H9 (cell line): ENCODE measurements around the gene STPG3. TPM values are rescaled to one million over a fixed set of nuclear protein-coding genes. Genes with fewer than 3 reads are reported as not detected.
A peak's percentile ranks its signal among the peaks of the same experiment; 100 is the strongest.

Experiments
- DNase-seq: peaks from one replicate; pipeline ENCODE4 v3.0.0-alpha.2; 2017
- H2AFZ ChIP-seq: one replicate; pipeline ENCODE4 v1.6.1; 2013; ENCODE audit warnings: mild to moderate bottlenecking, low read length, control low read depth, moderate library complexity
- H2AK5ac ChIP-seq: 2 replicates; pipeline ENCODE4 v1.6.1; 2013; ENCODE audit warnings: low read length, control low read depth, mixed read lengths; ENCODE audit not compliant: insufficient read length
- H2BK120ac ChIP-seq: one replicate; pipeline ENCODE4 v1.6.1; 2013; ENCODE audit warnings: low read depth, mild to moderate bottlenecking, low read length, control low read depth, inconsistent platforms; ENCODE audit not compliant: poor library complexity, severe bottlenecking
- H2BK12ac ChIP-seq: 2 replicates; pipeline ENCODE4 v1.6.1; 2013; ENCODE audit warnings: low read length, control low read depth, mixed read lengths, low read depth; ENCODE audit not compliant: insufficient read length
- H2BK15ac ChIP-seq: 2 replicates; pipeline ENCODE4 v1.6.1; 2013; ENCODE audit warnings: low read depth, low read length, control low read depth
- H2BK20ac ChIP-seq: one replicate; pipeline ENCODE4 v1.6.1; 2013; ENCODE audit warnings: low read depth, mild to moderate bottlenecking, low read length, control low read depth, inconsistent platforms; ENCODE audit not compliant: poor library complexity, severe bottlenecking
- H2BK5ac ChIP-seq: 2 replicates; pipeline ENCODE4 v1.6.1; 2013; ENCODE audit warnings: low read length, control low read depth, mixed read lengths; ENCODE audit not compliant: insufficient read length
- H3K14ac ChIP-seq: 2 replicates; pipeline ENCODE4 v1.6.1; 2013; ENCODE audit warnings: low read length, control low read depth; ENCODE audit not compliant: insufficient read depth
- H3K18ac ChIP-seq: 2 replicates; pipeline ENCODE4 v1.6.1; 2013; ENCODE audit warnings: low read depth, mild to moderate bottlenecking, mixed read lengths, low read length, control low read depth; ENCODE audit not compliant: insufficient read length
- H3K23ac ChIP-seq: 2 replicates; pipeline ENCODE4 v1.6.1; 2013; ENCODE audit warnings: low read length, control low read depth, mixed read lengths, low read depth; ENCODE audit not compliant: insufficient read length
- H3K23me2 ChIP-seq: 2 replicates; pipeline ENCODE4 v1.6.1; 2013; ENCODE audit warnings: low read depth, mild to moderate bottlenecking, mixed read lengths, low read length, control low read depth; ENCODE audit not compliant: insufficient read length, poor library complexity, severe bottlenecking
- H3K27ac ChIP-seq: 2 replicates; pipeline ENCODE4 v1.5.1; 2013; ENCODE audit warnings: low read length, control low read depth, mixed read lengths, low read depth; ENCODE audit not compliant: insufficient read length
- H3K27me3 ChIP-seq: 2 replicates; pipeline ENCODE4 v1.6.1; 2013; ENCODE audit warnings: low read length, control low read depth, inconsistent platforms; ENCODE audit not compliant: insufficient read depth
- H3K4ac ChIP-seq: 2 replicates; pipeline ENCODE4 v1.6.1; 2013; ENCODE audit warnings: low read depth, mild to moderate bottlenecking, control low read depth, inconsistent platforms, low read length, moderate library complexity
- H3K4me1 ChIP-seq: 2 replicates; pipeline ENCODE4 v1.6.1; 2013; ENCODE audit warnings: low read length, control low read depth, inconsistent platforms; ENCODE audit not compliant: insufficient read depth
- H3K4me2 ChIP-seq: 2 replicates; pipeline ENCODE4 v1.6.1; 2013; ENCODE audit warnings: low read length, control low read depth, mixed read lengths; ENCODE audit not compliant: insufficient read length, insufficient read depth
- H3K56ac ChIP-seq: 2 replicates; pipeline ENCODE4 v1.6.1; 2013; ENCODE audit warnings: low read depth, mild to moderate bottlenecking, mixed read lengths, low read length, control low read depth; ENCODE audit not compliant: insufficient read length
- H3K79me1 ChIP-seq: 2 replicates; pipeline ENCODE4 v1.6.1; 2013; ENCODE audit warnings: low read depth, mild to moderate bottlenecking, moderate library complexity, low read length, control low read depth, inconsistent platforms; ENCODE audit not compliant: insufficient read depth, poor library complexity, severe bottlenecking
- H3K79me2 ChIP-seq: 2 replicates; pipeline ENCODE4 v1.6.1; 2013; ENCODE audit warnings: low read length, control low read depth, inconsistent platforms; ENCODE audit not compliant: insufficient read depth
- H3K9ac ChIP-seq: 2 replicates; pipeline ENCODE4 v1.6.1; 2013; ENCODE audit warnings: low read length, control low read depth, mixed read lengths; ENCODE audit not compliant: insufficient read length; ENCODE audit errors: extremely low read depth
- H3K9me3 ChIP-seq: one replicate; pipeline ENCODE4 v1.6.1; 2013; ENCODE audit warnings: low read depth, low read length, inconsistent platforms; ENCODE audit not compliant: control insufficient read depth
- H3T11ph ChIP-seq: one replicate; pipeline ENCODE4 v1.6.1; 2013; ENCODE audit warnings: mild to moderate bottlenecking, low read length, control low read depth, inconsistent platforms
- H4K20me1 ChIP-seq: one replicate; pipeline ENCODE4 v1.6.1; 2013; ENCODE audit not compliant: control insufficient read depth, insufficient read length, insufficient read depth
- H4K5ac ChIP-seq: 2 replicates; pipeline ENCODE4 v1.6.1; 2013; ENCODE audit warnings: low read depth, mild to moderate bottlenecking, mixed read lengths, low read length, control low read depth; ENCODE audit not compliant: insufficient read length
- H4K8ac ChIP-seq: replicated peaks from 2 replicates; pipeline ENCODE4 v1.6.1; 2013; ENCODE audit warnings: low read length, control low read depth, mixed read lengths, low read depth; ENCODE audit not compliant: insufficient read length
- H4K91ac ChIP-seq: 2 replicates; pipeline ENCODE4 v1.6.1; 2013; ENCODE audit warnings: low read depth, mild to moderate bottlenecking, moderate library complexity, mixed read lengths, low read length, control low read depth; ENCODE audit not compliant: insufficient read length
- H3K27ac Mint-ChIP-seq, 3 experiments: 2 replicates in 2 of 3; 3 replicates in 1 of 3; pipeline ENCODE4 v1.8.0; 2020 to 2021; ENCODE audit warnings: mixed read lengths in 3 of 3, mild to moderate bottlenecking in 1 of 3, moderate library complexity in 1 of 3
- H3K27me3 Mint-ChIP-seq: 2 replicates; pipeline ENCODE4 v1.8.0; 2021; ENCODE audit warnings: low read depth, mild to moderate bottlenecking, moderate library complexity, mixed read lengths
- H3K36me3 Mint-ChIP-seq, 3 experiments: 2 replicates in 2 of 3; 3 replicates in 1 of 3; pipeline ENCODE4 v1.8.0; 2020 to 2021; ENCODE audit warnings: low read depth in 3 of 3, mixed read lengths in 3 of 3; ENCODE audit not compliant: insufficient read depth in 1 of 3
- H3K4me1 Mint-ChIP-seq, 2 experiments: 2 replicates each; pipeline ENCODE4 v1.8.0; 2020; ENCODE audit warnings: mixed read lengths in 2 of 2
- H3K4me3 Mint-ChIP-seq, 2 experiments: 2 replicates in 1 of 2; 3 replicates in 1 of 2; pipeline ENCODE4 v1.8.0; 2020 to 2021; ENCODE audit warnings: mild to moderate bottlenecking in 2 of 2, mixed read lengths in 2 of 2, moderate library complexity in 1 of 2
- H3K9me3 Mint-ChIP-seq, 2 experiments: 2 replicates in 1 of 2; 3 replicates in 1 of 2; pipeline ENCODE4 v1.8.0; 2020; ENCODE audit warnings: mild to moderate bottlenecking in 2 of 2, mixed read lengths in 2 of 2, moderate library complexity in 1 of 2
- CTCF ChIP-seq: fragments of 200-600 bp; sonication (generic); conservative IDR thresholded peaks from 3 replicates; pipeline ENCODE4 v1.8.0; 2021; ENCODE audit warnings: antibody characterized with exemption, mild to moderate bottlenecking
- WGBS: extraction: QIAGEN DNeasy Blood & Tissue Kit; methylation state at CpG from one replicate; pipeline ENCODE4 v1.1.7; 2013; ENCODE audit warnings: missing lambda C conversion rate, low lambda C conversion rate, mixed read lengths; ENCODE audit not compliant: insufficient read length; ENCODE audit errors: extremely low coverage; 5-methylcytosine and 5-hydroxymethylcytosine counted together
- total RNA-seq: library from RNA; stranded (reverse); gene quantifications from 2 replicates; pipeline ENCODE4 v1.2.1, GENCODE V29; 2021

Gene STPG3
- total RNA-seq, 1 experiment from 2014 or later: not detected

- no CpG with 5 or more reads among the region's 63 CpGs for whole genome bisulfite sequencing
- H2AK5ac ChIP-seq: no peak overlapping the region
- H3K4ac ChIP-seq: no peak overlapping the region
- no peak overlapping the region for H4K8ac ChIP-seq
- no peaks in the 10 kb centered on the region; the same call in 1 of the 2 replicates for H3K27me3 Mint-ChIP-seq
- peaks cover 18% of the 10 kb centered on the region for H3K23me2 ChIP-seq
- peak overlapping the region; percentile 69 for H3K18ac ChIP-seq
- peaks cover 2 to 5% of the 10 kb centered on the region in 2 experiments for H3K4me1 Mint-ChIP-seq
- H4K5ac ChIP-seq: no peak overlapping the region
- no peak overlapping the region for H3T11ph ChIP-seq
- no peaks in the 10 kb centered on the region for H4K20me1 ChIP-seq
- peak overlapping the region; percentile 64 for H3K9ac ChIP-seq
- no peak overlapping the region for H3K23ac ChIP-seq
- 0 out of 7 replicates have a peak, but pooled peaks cover 0 to 2% (median 0%) of the 10 kb centered on the region in 3 experiments for H3K36me3 Mint-ChIP-seq
- no peak overlapping the region for H3K27ac ChIP-seq
- H3K14ac ChIP-seq: peak overlapping the region; percentile 77
- H3K4me1 ChIP-seq: no peaks in the 10 kb centered on the region
- H2BK15ac ChIP-seq: no peak overlapping the region
- H3K9me3 Mint-ChIP-seq: no peaks in the 10 kb centered on the region
- peak; percentile 97 for DNase-seq
- no peak overlapping the region for H3K56ac ChIP-seq
- H3K27me3 ChIP-seq: no peaks in the 10 kb centered on the region
- peak overlapping the region; percentile 75 for H3K4me2 ChIP-seq
- H3K79me2 ChIP-seq: no peaks in the 10 kb centered on the region
- H2BK20ac ChIP-seq: no peak overlapping the region
- H3K4me3 Mint-ChIP-seq: peak overlapping the region; percentile 66 to 83
- TF ChIP-seq CTCF: no peak
- H2BK12ac ChIP-seq: no peak overlapping the region
- H2BK5ac ChIP-seq: no peak overlapping the region
- no peaks in the 10 kb centered on the region for H3K79me1 ChIP-seq
- H2BK120ac ChIP-seq: no peak overlapping the region
- H4K91ac ChIP-seq: no peak overlapping the region
- H3K9me3 ChIP-seq: no peaks in the 10 kb centered on the region
- H3K27ac Mint-ChIP-seq: no peak overlapping the region
- H2AFZ ChIP-seq: no peak overlapping the region
Observed at GRCh38 chr9:137223078-137223970, 27.8 kb upstream of the STPG3 start.
